NAMALWA (cell line): ENCODE measurements around the gene PIAS1.
"Not testable (repeated sequence)": the region's sequence is repeated elsewhere in the genome, so short reads cannot be mapped to it uniquely, and the experiment has no call there.

Experiments
- DNase-seq: peaks from one replicate; pipeline ENCODE4 v3.0.0-alpha.2; 2015; ENCODE audit warnings: low spot score

Gene PIAS1

DNA sequence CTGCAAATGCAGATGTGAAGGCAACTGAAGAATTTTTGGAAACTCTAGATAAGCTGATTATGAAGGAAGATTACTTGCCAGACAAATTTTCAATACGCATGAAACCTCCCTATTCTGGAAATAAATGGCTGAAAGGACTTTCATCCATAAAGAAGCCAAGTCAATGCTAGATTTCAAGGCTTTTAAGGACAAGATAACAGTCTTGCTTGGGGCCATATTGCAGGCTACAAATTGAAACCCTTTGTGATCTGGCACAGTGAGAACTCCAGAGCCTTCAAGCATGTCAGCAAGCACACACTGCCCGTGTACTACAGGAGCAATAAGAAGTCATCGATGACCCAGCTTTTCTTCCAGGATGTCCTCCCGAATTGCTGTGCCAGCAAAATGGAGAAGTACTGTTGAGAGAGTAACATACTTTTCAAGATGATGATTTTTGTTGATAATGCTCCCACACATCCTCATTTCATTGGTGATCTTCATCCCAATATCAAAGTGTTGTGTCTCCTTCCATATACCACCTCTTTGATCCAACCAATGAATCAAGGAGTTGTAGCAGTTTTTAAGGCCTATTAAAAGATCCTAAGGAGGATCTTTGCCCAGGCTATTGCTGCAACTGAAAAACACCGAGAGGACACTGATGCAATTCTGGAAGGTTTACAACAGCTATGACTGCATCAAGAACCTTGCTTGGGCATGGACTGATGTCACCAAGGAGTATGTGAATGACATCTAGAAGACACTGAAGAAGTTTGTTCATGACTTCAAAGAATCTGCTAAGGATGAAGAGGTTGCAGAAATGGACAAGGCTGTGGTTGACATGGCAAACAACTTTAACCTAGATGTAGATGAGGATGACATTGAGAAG is 130.7 kb downstream of the PIAS1 start:
- DNase-seq = no peak

DNA sequence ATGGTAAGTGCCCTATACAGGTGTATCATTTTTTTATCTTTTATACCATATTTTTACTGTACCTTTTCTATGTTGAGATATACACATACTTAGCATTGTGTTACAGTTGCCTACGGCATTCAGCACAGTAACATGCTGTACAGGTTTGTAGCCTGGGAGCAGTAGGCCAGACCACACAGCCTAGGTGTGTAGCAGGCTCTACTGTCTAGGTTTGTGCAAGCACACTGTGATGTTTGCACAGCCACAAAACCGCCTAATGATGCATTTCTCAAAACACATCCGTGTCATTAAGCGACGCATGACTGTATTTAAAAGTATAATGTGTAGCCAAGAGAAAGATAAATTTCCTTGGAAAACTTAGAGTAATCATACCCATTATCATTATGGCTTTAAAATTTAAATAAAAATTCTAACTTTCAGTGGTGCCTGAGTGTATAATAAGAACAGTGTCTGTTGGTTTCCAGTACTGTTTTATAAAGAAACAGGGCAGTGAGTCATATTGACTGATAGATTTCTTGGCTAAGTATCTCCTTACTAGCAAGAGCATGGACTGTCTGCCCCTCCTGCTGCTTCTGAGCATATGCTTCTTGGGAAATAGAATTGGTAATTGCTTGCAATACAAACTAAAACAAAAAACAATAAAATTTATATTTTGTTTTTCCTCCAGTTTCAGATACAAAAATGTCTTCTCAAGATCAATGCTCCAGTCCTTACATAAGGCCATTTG is 132.7 kb downstream of the PIAS1 start:
- DNase-seq = no peak

DNA sequence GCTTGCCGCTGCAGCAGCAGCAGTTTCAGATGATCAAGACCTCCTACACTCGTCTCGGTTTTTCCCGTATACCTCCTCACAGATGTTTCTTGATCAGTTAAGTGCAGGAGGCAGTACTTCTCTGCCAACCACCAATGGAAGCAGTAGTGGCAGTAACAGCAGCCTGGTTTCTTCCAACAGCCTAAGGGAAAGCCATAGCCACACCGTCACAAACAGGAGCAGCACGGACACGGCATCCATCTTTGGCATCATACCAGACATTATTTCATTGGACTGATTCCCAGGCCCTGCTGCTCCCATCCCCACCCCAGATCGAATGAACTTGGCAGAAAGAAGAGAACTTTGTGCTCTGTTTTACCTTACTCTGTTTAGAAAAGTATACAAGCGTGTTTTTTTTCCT is 133.4 kb downstream of the PIAS1 start:
- no peak for DNase-seq

DNA sequence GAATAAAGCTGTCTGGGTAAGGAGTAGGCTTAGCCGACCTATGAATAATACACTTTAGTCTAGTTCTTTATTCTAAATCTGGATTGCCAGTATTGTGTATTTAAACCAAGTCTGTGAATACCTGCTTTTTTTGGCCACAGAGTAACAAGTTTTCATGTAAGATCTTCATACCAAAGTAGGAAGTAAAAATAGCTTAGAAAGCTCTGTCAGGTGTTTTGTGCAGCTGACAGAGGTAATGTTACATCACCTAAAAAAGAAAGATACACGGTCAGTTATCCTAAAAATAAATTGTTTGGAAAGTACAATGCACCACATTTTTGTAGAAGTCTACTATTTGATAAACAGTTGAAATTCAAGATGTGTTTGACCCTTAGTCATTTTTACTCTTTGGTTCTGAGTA is 134.5 kb downstream of the PIAS1 start:
- no peak for DNase-seq

DNA sequence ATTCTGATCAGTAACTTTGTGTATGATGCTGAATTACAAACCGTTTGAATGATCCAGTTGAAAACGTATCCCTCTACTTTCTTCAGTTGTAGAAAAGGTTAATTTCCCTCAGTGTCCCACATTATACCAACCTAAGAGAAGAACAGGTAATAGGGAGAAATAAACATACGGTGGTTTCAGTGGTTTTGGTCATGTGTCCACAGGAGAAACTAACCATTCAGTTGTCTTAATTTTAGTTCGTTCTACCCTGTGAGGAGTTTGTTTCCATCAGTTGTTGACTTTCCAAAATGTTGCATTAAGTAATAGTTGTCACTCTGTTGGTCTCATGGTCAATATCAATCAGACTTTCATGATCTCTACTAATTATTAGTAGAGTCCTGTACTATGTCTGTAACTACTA is 135.9 kb downstream of the PIAS1 start:
- no peak for DNase-seq

DNA sequence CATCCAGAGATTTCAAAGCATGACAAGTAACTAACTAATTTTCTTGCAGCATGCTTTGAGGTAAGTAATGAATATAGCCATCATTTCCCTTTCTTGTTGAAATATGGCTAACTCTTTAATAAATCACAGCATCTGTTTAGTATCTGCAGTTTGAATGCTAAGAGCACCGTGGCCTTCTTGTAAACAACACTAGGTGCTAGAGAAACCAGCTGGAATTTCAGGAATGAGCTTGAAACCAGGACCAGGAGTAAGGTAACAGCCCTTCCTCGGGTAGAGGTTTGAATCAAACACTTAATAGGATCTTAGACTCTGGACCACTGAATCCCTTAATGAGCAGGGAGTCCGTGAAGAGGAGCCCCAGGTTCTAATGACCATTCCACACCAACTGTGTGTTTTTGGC is 137.4 kb downstream of the PIAS1 start:
- no peak for DNase-seq

DNA sequence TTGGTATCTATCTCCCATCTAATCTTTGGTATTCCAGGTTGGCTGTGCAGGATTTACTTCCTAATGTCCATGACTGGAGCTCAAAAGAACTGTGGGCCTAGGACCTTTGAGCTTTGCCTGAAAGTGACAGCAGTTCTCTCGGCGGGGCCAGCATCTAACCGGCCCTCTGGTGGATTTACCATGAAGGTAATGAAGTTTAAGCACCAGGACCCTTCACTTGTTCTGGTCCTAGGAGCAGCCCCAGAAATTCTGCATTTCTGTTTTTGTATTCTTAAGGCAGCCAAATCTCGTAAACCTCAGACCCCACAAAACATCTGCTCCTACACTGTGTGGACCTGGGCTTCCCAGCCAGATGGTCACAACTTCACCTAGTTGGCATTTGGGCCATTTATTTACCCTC is 138.0 kb downstream of the PIAS1 start:
- DNase-seq = no peak

DNA sequence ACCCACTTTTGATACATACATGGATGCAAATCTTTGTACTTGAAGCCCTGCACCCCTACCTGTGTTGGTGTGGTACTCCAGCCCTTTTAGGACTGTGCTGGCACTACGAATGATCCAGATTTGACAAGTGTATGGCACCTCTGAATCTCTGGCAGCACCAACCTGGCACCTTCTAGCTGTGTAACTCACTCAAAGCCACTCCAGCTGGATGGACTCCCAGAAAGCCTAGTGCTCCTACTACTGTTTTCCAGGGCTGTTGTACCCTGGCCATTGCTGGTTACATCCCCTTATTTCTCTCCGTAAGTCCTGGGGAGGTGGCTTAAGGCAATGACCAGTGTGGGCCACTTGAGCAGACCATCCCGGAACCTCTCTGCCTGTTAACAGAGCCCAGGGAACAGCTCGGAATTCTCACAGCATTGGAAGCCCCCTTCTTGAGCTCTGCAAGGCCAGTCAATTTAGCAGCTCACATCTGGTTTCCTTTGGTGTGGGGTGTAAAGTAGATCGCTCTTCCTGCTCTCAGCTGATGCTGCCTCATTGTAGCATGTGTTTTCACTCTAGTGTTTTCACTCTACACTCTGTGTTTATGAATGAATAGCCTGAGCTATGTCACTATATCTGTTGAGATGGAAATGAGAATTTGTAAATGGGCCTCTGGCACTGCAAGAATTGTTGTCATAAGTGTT is 138.8 kb downstream of the PIAS1 start:
- no peak for DNase-seq

DNA sequence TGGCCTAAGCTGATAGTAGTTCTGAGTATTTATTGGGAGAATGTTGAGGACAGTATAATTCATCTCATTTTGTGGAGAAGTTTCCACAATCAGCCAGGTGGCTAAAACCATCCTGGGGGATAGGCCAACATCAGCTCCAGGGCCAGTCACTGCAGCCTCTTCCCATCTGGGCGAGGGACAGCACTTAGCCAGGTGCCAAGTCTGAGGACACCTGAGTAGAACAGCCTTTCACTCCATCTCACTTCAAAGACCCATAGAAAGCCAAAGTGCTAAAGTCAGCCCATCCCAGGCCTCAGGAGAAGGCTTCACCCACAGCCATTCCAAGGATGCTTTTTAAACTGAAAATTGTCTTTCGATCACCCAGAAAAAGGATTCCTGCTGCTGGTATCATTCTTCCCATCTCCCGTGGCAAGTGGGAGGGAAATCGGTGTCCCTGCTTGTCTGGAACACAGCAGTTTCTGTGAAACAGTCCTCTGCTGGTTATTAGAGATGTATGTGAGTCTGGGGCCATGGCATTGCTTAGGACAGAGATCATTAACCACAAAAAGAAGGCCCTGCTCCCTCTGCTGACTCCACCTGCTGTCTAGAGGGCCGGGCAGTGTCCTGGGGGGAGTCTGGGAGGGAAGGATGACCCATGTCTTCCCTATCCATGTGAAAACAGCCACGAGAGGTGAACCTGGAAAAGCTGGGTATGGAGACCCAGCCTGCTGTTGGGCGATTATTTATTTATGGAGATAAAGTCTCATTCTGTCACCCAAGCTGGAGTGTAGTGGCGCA is 141.4 kb downstream of the PIAS1 start:
- DNase-seq = no peak

DNA sequence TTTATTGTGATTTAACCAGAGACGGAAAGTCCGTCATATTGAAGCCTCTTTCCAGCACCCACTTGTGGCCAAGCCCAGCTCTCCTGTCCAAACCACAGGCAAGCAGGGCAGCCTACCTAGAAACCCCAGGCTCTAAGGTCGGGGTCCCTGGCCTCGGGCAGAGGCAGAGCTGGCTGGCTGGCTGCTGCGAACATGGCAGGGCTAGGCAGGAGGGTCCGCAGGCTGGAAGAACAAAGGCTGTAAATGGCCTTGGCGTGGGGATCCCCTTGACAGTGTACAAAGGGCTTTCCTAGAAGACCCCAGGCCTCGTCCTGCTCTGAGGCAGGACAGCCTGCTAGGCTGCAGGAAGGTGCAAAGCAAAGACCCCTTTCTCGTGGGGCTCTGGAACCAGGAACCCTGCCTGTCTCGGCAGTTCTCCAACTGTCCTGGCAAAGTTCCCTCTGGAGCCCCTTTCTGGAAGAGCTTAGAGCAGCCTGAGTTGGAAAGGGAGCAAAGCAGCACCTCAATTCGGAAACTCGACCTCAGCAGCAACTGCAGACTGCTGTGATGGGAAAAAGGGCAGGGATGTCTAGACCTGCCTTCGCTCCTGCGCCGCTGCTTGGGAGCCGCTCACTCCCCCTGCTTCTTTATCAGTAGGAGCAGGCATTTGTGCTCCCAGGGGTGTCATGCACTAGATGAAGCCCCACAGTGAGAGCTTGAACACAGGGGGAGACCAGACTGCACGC is 142.5 kb downstream of the PIAS1 start:
- no peak for DNase-seq

DNA sequence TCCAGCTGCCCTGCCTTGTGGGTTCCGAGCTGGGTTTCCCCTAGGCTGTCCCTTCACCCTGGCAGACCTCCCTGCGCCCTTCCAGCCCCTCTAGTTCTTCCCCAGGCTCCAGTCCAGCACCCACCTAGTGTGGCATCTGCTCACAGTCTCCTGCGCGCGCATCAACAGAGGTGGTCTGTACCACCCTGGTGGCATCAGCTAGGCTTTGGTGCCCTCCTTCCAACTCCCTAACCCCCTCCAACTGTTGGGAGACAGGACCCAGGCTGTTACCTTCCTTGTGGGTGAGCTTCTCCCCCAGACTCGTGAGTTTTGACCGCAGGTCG is 143.0 kb downstream of the PIAS1 start:
- no peak for DNase-seq

DNA sequence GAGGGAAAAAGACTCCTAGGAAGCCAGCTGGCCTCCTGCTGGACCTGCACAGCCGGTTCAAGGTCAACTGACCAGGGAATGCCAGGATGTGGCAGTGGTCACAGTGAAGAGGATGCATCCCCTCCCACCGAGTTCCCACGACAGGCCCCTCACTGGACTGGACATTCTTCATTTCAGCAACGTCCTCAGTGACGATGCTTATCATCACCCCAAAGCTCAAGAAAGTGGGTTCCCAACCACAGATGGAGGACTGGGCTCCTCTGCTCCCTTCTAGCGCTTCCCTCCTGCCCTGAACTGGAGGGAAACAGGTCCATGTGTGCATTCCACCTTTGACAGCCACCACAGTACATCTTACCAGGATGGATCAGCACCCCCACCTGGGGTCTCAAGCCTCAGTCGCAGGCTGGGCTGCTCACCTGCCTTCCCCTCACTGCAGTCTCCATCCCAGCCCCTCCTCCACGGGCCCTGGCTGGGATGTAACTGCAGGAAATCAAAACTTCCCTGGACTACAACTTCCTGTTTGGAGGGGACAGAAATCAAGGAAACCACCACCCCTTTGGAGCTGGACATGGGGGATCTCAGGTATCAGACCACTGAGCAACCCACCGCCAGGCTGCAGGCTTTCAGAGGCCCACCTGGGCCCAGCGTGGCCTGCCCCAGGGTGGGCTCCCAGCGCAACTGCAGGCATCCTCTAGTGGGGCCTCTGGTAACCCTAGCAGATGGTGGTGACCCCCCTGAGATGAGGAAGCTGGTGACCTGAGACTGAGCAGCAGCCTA is 143.7 kb downstream of the PIAS1 start:
- DNase-seq = no peak

DNA sequence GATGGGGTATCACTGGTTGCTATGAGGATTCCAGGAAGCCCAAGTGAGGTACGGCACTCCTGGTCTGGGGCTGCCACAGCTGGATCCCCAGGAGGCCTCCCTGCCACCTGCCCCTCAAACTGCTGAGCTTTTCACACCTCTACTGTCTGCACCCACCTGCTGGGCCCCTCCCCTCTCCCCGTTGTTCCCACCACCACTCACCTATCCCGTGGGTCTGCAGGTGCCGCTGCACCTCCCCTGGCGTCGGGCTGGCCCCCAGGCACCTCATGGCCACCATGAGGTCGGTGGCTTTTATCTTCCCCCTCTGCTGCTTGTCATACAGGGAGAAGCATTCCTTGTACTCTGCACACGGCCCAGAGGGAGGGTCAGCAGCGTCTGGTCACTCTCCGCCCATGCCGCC is 145.2 kb downstream of the PIAS1 start:
- no peak for DNase-seq

DNA sequence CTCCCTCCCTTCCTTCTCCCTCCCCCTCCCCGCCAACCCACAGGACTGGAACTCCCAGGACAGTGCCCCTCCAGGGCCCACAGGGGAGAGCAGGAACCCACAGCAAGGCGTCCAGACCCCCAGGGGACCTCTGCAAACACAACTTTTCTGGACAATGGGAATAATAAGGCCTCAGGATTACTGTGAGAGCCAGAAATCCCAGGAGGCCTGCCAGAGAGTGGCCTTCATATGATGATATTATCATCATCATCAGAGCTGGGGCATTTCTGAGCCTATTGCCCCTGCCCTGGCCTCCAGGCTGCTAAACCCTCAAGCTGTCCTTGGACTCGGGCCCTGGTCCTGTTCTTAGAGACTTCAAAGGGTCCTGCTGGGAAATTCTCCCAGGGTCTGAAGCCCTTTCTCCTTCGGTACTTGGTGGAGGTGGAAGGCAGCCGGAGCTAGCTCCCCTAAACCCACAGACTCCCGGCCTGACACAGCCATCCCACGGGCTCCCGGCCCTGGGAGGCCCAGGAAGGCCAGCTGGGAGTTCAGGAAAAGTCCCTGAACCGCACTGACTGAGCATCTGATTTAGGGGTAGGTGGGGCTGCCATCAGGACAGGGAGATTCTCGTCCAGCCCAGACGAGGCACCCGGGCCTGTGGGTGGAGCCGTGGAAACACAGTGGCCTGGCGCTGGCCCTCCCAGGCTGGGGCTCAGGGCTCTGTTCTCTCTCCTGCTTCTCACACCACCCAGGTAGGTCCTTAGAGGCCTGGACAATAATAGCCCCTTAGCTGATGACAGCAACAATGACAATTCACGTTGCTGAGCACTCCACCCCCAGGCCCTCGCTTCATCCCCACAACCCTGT is 146.1 kb downstream of the PIAS1 start:
- no peak for DNase-seq

DNA sequence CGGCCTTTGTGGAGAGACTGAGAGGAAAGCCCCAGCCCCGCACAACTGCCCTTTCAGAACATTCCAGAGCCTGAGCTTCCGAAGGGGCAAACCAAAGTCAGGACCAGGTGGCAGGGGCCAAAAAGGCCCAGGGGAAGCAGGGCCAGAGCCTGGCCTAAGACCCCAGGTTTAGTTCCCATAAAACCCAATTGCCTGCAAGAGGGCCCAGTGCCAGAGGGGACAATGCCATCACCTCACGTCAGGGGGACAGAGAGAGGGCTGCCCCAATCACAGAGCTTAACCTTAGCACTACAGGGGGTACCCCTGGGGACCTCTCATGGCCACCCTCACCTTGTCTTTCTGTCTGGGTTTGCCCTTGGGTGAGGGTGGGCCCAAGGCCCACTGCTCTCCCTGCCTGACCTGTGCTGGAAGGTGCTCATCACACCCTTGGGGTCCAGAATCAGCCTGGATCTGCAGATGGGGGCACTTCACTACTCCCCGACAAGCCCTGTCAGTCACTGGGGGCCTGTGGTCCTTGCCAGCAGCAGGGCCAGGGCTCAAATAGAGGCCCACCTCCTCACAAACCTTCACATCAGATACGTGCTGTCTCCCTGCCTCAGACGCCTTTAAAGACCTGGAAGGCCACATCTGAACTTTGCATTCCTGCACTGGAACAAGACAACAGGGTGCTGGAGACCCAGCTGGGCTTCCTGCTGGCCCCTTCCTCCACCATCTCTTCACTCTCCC is 147.2 kb downstream of the PIAS1 start:
- DNase-seq = no peak

DNA sequence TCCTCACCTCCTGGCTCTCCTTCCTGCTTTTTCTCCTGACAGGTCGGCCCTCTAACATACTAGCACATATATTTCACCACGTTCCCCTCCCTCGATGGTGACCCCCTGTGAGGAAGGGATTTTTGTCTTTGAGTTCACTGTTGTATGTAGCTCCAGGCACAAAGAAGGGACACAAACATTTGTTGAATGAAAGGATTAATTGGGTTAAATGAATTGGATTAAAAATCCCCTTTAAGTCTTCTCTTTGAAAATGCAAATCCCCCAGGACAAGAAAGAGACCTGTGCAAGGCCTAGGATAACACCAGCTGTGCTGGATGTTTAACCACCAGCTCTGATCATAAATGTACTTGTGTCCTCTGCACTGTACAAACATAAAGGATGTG is 147.8 kb downstream of the PIAS1 start:
- no peak for DNase-seq

DNA sequence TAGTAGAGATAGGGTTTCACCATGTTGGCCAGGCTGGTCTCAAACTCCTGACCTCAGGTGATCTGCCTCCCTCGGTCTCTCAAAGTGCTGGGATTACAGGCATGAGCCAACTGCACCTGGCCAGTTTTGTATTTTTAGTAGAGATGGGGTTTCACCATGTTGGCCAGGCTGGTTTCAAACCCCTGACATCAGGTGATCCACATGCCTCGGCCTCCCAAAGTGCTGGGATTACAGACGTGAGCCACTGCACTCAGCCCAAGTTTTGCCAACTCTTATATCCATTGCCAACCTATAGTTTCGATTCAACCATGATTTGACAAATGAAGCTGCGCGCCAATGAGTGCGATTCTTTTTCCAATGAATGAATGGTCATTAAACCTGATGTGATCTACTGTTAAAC is 148.9 kb downstream of the PIAS1 start:
- DNase-seq = not testable (repeated sequence)

DNA sequence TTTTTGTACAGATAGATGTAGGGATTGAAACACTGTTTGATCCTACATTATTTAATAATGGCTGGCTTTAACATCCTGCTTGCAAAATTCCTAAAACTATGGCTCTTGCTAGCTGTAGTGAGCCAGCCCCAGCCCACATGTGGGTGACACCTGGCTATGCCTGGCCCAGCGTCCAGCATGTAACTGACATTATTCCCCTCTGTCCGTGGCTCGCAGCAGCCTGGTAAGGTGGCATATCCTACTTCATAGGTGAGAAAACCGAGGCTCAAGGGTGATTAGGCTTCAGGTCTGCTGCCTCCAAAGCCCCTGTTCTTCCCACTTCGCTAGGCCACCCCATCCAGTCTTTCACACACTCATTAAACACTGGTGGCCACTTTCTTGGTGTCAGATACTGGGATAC is 149.4 kb downstream of the PIAS1 start:
- DNase-seq = no peak

DNA sequence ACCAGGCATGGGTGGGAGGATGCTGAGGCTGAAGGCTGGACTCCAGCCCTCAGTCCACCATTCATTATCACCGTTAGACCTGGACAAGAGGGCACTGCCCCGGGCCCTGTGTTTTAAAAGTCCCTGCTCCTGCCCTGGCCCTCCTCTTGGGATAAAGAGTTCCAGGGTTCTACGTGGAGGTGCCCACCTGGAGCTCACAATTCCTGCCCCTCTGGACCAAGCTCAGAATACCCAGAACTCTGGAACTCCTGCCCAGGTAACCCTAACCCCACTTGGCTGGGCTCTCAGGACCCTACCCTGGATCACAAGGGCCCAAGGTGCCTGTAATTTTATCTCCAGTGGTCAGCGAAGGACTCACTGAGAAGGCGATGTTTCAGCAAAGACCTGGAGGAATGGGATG is 149.8 kb downstream of the PIAS1 start:
- DNase-seq = no peak
